ENCODE measurements around the gene TMEM45B. TPM values are rescaled to one million over a fixed set of nuclear protein-coding genes. Genes with fewer than 3 reads are reported as not detected.

TMEM45B gene
- total RNA-seq, 1 donor from 2014 or later = not detected

GRCh38 chr11:129881570-129882170 lies 66.0 kb downstream of the TMEM45B start:
- intact Hi-C loops (cut with micrococcal nuclease) = no loop called here
- H3K4me3 ChIP-seq = no peak overlapping the region
- H3K27ac ChIP-seq (replicated peaks) = no peak overlapping the region
- H3K27me3 ChIP-seq (ENCODE audit: low read depth) = no peaks in the 10 kb centered on the region
- peaks cover 100% of the 10 kb centered on the region for H3K36me3 ChIP-seq
- H3K4me1 ChIP-seq = no peaks in the 10 kb centered on the region
- TF ChIP-seq CTCF (IDR thresholded peaks at IDR 0.05; ENCODE audit: borderline replicate concordance) = peak; percentile 42
- H3K9me3 ChIP-seq (replicated peaks) = no peaks in the 10 kb centered on the region
- DNase-seq = no peak

DNA sequence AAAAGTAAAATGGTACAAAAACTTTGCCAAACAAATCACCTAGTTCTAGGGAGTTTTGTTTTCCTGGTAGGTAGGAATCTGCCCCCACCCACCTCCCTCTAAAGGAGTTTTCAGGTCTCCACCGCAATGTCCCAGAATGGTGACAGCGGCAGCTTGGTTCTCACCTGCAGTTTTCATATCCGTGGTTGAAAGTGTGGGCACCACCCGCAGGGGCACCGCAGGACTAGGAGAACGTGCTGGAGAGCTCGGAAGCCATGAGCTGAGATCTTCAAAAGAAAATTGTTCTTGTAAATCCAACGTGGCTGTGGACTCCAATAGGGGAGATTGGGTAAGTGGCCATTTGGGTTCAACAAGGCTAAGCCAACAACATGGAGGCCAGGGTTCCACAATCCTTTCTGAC lies 68.9 kb downstream of the TMEM45B start:
- no peak for TF ChIP-seq CTCF (IDR thresholded peaks at IDR 0.05; ENCODE audit: borderline replicate concordance)
- H3K4me3 ChIP-seq = no peak overlapping the region
- no peak for DNase-seq
- intact Hi-C loops (cut with micrococcal nuclease) = no loop called here
- no peaks in the 10 kb centered on the region for H3K9me3 ChIP-seq (replicated peaks)
- no peaks in the 10 kb centered on the region for H3K4me1 ChIP-seq
- H3K36me3 ChIP-seq = peaks cover 100% of the 10 kb centered on the region
- no peak overlapping the region for H3K27ac ChIP-seq (replicated peaks)
- no peaks in the 10 kb centered on the region for H3K27me3 ChIP-seq (ENCODE audit: low read depth)

GRCh38 chr11:129885381-129885780 lies 69.7 kb downstream of the TMEM45B start:
- Histone ChIP-seq H3K4me1 (no peaks in the 10 kb centered on the region), H3K4me3 (no peak overlapping the region), H3K9me3 (replicated peaks) (no peaks in the 10 kb centered on the region), H3K36me3 (peaks cover 98% of the 10 kb centered on the region), H3K27me3 (ENCODE audit: low read depth) (no peaks in the 10 kb centered on the region), H3K27ac (replicated peaks) (no peak overlapping the region)
- intact Hi-C loops (cut with micrococcal nuclease) = no loop called here
- DNase-seq = no peak
- no peak for TF ChIP-seq CTCF (IDR thresholded peaks at IDR 0.05; ENCODE audit: borderline replicate concordance)

DNA sequence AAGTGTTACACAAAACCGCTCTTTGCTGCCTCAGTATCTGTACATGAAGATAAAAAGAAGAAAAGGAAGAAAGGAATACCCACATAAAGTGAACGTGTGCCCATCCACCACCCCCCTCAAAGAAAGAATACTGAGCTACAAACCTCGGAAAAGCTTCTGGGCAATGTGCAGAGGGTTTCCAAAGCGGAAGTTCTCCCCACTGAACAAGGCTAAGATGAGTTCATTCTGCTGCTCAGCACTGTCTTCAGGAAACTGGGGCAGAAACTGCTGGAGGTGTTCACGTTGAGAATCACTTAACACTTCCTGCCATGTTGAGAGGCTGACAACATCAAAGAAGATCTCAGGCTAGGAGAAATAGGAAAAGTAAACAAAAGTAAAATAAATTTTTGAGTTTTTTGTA lies 72.8 kb downstream of the TMEM45B start:
- Histone ChIP-seq H3K4me3 (no peak overlapping the region), H3K27ac (replicated peaks) (no peak overlapping the region), H3K4me1 (no peaks in the 10 kb centered on the region), H3K36me3 (peaks cover 93% of the 10 kb centered on the region), H3K27me3 (ENCODE audit: low read depth) (no peaks in the 10 kb centered on the region), H3K9me3 (replicated peaks) (no peaks in the 10 kb centered on the region)
- no peak for TF ChIP-seq CTCF (IDR thresholded peaks at IDR 0.05; ENCODE audit: borderline replicate concordance)
- DNase-seq = no peak
- intact Hi-C loops (cut with micrococcal nuclease) = no loop called here

GRCh38 chr11:129894278-129895125 lies 78.9 kb downstream of the TMEM45B start:
- peak overlapping the region; percentile 79 for H3K27ac ChIP-seq (replicated peaks)
- no peaks in the 10 kb centered on the region for H3K27me3 ChIP-seq (ENCODE audit: low read depth)
- no peaks in the 10 kb centered on the region for H3K9me3 ChIP-seq (replicated peaks)
- intact Hi-C loops (cut with micrococcal nuclease) = no loop called here
- H3K36me3 ChIP-seq = peaks cover 32% of the 10 kb centered on the region
- H3K4me3 ChIP-seq = peak overlapping the region; percentile 92
- no peak for DNase-seq
- no peak for TF ChIP-seq CTCF (IDR thresholded peaks at IDR 0.05; ENCODE audit: borderline replicate concordance)
- H3K4me1 ChIP-seq = peaks cover 23% of the 10 kb centered on the region
